Adrenal gland (tissue), 5 donors: ENCODE results near the gene PRELID1.

Source experiments
- POLR2A ChIP-seq, 2 donors: fragments of 450-650 bp; IDR thresholded peaks; one replicate each; pipeline ENCODE4 v1.6.1; 2017; ENCODE audit warnings: antibody characterized with exemption in 2 of 2, mild to moderate bottlenecking in 2 of 2, moderate library complexity in 1 of 2
- TF ChIP-seq, protein P1 (sequence below), 6 experiments: fragments of 450-650 bp in 4 of 6; fragments of 200-600 bp in 2 of 6; sonication (generic) in 1 of 6; IDR thresholded peaks; 1 replicate in 5 of 6; 2 replicates in 1 of 6; pipeline versions ENCODE4 v1.5.1 to v1.8.0; 2016 to 2021; ENCODE audit warnings: antibody characterized with exemption in 6 of 6, mild to moderate bottlenecking in 2 of 6, moderate library complexity in 1 of 6
- donor health status: DM: no; HTN: no; CAD: no.

DNA sequence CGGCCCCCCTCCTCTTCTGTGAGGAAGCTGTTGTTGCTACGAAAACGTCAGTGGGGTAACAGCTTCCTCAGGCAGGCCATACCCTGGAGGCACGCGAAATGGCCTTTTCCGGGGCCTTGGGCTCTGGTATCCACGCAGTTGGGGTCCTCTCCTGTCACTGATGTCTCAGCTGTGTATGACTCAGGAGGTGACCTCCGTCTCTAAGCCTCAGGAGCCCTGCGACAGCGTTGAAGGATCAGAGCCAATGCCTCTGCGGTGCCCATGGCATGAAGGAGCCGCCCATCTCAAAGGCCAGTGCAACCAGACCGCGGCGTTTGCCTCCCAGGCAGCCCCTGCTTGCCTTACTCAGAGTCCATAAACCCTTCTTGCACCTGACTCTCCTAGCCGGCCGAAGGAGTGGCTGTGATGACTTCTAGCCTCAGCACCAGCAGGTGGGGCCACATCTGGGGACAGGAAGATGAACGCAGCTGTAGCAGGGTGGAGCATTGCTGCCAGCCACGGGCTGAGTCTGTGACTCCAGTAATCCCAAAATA lies 9.1 kb downstream of the PRELID1 start:
- TF ChIP-seq, protein P1, sequence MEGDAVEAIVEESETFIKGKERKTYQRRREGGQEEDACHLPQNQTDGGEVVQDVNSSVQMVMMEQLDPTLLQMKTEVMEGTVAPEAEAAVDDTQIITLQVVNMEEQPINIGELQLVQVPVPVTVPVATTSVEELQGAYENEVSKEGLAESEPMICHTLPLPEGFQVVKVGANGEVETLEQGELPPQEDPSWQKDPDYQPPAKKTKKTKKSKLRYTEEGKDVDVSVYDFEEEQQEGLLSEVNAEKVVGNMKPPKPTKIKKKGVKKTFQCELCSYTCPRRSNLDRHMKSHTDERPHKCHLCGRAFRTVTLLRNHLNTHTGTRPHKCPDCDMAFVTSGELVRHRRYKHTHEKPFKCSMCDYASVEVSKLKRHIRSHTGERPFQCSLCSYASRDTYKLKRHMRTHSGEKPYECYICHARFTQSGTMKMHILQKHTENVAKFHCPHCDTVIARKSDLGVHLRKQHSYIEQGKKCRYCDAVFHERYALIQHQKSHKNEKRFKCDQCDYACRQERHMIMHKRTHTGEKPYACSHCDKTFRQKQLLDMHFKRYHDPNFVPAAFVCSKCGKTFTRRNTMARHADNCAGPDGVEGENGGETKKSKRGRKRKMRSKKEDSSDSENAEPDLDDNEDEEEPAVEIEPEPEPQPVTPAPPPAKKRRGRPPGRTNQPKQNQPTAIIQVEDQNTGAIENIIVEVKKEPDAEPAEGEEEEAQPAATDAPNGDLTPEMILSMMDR (IDR thresholded peaks at IDR 0.05), result no peak
- TF ChIP-seq POLR2A (IDR thresholded peaks at IDR 0.05), result no peak
